ENCODE measurements around the gene CCDC85B.

GRCh38 chr11:65900125-65900898 lies 9.8 kb downstream of the CCDC85B start, which contains the start of gene FOSL1:
- TF ChIP-seq, protein P1, sequence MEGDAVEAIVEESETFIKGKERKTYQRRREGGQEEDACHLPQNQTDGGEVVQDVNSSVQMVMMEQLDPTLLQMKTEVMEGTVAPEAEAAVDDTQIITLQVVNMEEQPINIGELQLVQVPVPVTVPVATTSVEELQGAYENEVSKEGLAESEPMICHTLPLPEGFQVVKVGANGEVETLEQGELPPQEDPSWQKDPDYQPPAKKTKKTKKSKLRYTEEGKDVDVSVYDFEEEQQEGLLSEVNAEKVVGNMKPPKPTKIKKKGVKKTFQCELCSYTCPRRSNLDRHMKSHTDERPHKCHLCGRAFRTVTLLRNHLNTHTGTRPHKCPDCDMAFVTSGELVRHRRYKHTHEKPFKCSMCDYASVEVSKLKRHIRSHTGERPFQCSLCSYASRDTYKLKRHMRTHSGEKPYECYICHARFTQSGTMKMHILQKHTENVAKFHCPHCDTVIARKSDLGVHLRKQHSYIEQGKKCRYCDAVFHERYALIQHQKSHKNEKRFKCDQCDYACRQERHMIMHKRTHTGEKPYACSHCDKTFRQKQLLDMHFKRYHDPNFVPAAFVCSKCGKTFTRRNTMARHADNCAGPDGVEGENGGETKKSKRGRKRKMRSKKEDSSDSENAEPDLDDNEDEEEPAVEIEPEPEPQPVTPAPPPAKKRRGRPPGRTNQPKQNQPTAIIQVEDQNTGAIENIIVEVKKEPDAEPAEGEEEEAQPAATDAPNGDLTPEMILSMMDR (IDR thresholded peaks at IDR 0.05) = no peak
- peak; percentile 90 to 97 for TF ChIP-seq POLR2A (IDR thresholded peaks at IDR 0.05)

Measured in adrenal gland (tissue), 5 donors.